ENCODE results near the gene RFX8. TPM values are rescaled to one million over a fixed set of nuclear protein-coding genes. Genes with fewer than 3 reads are reported as not detected.
"Not testable (repeated sequence)": the region's sequence is repeated elsewhere in the genome, so short reads cannot be mapped to it uniquely, and the experiment has no call there.

Gene RFX8
- polyA plus RNA-seq, 2 of the 4 experiments (the other 2 are of a cell fraction): not detected

- no peak overlapping the region for H3K27ac ChIP-seq
These were observed 32.8 kb downstream of the RFX8 start for GRCh38 chr2:101442042-101442666.

GRCh38 chr2:101440127-101440738 lies 34.7 kb downstream of the RFX8 start:
- ATAC-seq: no peak
- FAIRE-seq: no peak
- DNase-seq (ENCODE audit: low read depth in 1 of 2, low spot score in 1 of 2): no peak
- H3K4me2 ChIP-seq: no peak overlapping the region
- no peak overlapping the region for H3K4me3 ChIP-seq
- H3K9me3 ChIP-seq: no peaks in the 10 kb centered on the region
- TF ChIP-seq CHD4 (IDR thresholded peaks at IDR 0.05; ENCODE audit: borderline replicate concordance) (no peak), USF2 (IDR thresholded peaks at IDR 0.05) (no peak), NR3C1 (IDR thresholded peaks at IDR 0.05) (no peak), RFX5 (IDR thresholded peaks at IDR 0.05) (no peak), EHF (CRISPR knock-in tag; IDR thresholded peaks at IDR 0.05) (no peak), TFCP2L1 (CRISPR knock-in tag; IDR thresholded peaks at IDR 0.05) (no peak), CHD2 (IDR thresholded peaks at IDR 0.05; ENCODE audit: low read length, partially characterized antibody) (no peak), SREBF2 (IDR thresholded peaks at IDR 0.05) (no peak), ELK1 (IDR thresholded peaks at IDR 0.05; ENCODE audit: low read depth, low read length) (no peak), EHMT2 (IDR thresholded peaks at IDR 0.05; ENCODE audit: low read depth) (no peak)
- ChIA-PET CTCF (no interaction called here), POLR2A (no interaction called here)
- no peak overlapping the region for H3K27ac ChIP-seq
- no peaks in the 10 kb centered on the region for H3K4me1 ChIP-seq
- WGBS (ENCODE audit: missing lambda C conversion rate): 86% methylated on average over 8 of the region's 8 CpGs

More at GRCh38 chr2:101442042-101442666, 32.8 kb downstream of the RFX8 start:
- WGBS (ENCODE audit: missing lambda C conversion rate): 79% methylated on average over 1 of the region's 1 CpG
- no peak for DNase-seq (ENCODE audit: low read depth in 1 of 2, low spot score in 1 of 2)
- no peak overlapping the region for H3K4me3 ChIP-seq
- no peaks in the 10 kb centered on the region for H3K9me3 ChIP-seq
- no peaks in the 10 kb centered on the region for H3K4me1 ChIP-seq
- ChIA-PET POLR2A (no interaction called here), CTCF (no interaction called here)
- ATAC-seq: no peak
- no peak overlapping the region for H3K4me2 ChIP-seq
- 0 out of 2 replicates have a peak, but pooled peaks have one; percentile 19 for TF ChIP-seq USF2 (IDR thresholded peaks at IDR 0.05)
- TF ChIP-seq RAD21 (conservative IDR thresholded peaks at IDR 0.05 in 1 of 2, IDR thresholded peaks at IDR 0.05 in 1 of 2): no peak
- FAIRE-seq: no peak

- POLR2A ChIA-PET: no interaction called here
- TF ChIP-seq CTCF (IDR thresholded peaks at IDR 0.05) (no peak), GATA3 (IDR thresholded peaks at IDR 0.05; ENCODE audit: borderline replicate concordance) (no peak), SREBF2 (IDR thresholded peaks at IDR 0.05) (no peak), HES2 (IDR thresholded peaks at IDR 0.05) (no peak), EP300 (IDR thresholded peaks at IDR 0.05) (no peak), MAFK (IDR thresholded peaks at IDR 0.05; ENCODE audit: partially characterized antibody) (no peak), FOXS1 (CRISPR knock-in tag; IDR thresholded peaks at IDR 0.05) (no peak), PHF8 (IDR thresholded peaks at IDR 0.05; ENCODE audit: borderline replicate concordance, low read depth) (no peak), HEYL (CRISPR knock-in tag; IDR thresholded peaks at IDR 0.05) (no peak), EHMT2 (IDR thresholded peaks at IDR 0.05; ENCODE audit: low read depth) (no peak)
- ATAC-seq: no peak
These were observed 35.2 kb downstream of the RFX8 start for GRCh38 chr2:101439716-101440115.

GRCh38 chr2:101438555-101438954 lies 36.4 kb downstream of the RFX8 start:
- H3K27ac ChIP-seq; H3K4me3 ChIP-seq; DNase-seq (ENCODE audit: low read depth in 1 of 2, low spot score in 1 of 2); H3K9me3 ChIP-seq; FAIRE-seq; H3K4me1 ChIP-seq; CTCF ChIA-PET; ATAC-seq; POLR2A ChIA-PET; H3K4me2 ChIP-seq: not testable (repeated sequence)
- 73% methylated on average over 4 of the region's 4 CpGs for WGBS (ENCODE audit: missing lambda C conversion rate)

More at GRCh38 chr2:101439716-101440115, 35.2 kb downstream of the RFX8 start:
- Histone ChIP-seq H3K27ac (no peak overlapping the region), H3K4me2 (no peak overlapping the region), H3K4me3 (no peak overlapping the region), H3K9me3 (no peaks in the 10 kb centered on the region), H3K4me1 (no peaks in the 10 kb centered on the region)
- no peak for FAIRE-seq
- no peak for DNase-seq (ENCODE audit: low read depth in 1 of 2, low spot score in 1 of 2)
- 95% methylated on average over 10 of the region's 10 CpGs for WGBS (ENCODE audit: missing lambda C conversion rate)
- CTCF ChIA-PET: no interaction called here
